Neural progenitor cell (in vitro differentiated cells): ENCODE results near the gene PIGL. TPM values are rescaled to one million over a fixed set of nuclear protein-coding genes. Genes with fewer than 3 reads are reported as not detected.

Experiments
- DNase-seq: peaks from one replicate; pipeline ENCODE4 v3.0.0-alpha.2; 2016; ENCODE audit warnings: low spot score
- H2AFZ ChIP-seq: fragments of 200-600 bp; sonication (generic); replicated peaks from 2 replicates; pipeline ENCODE4 v1.6.1; 2016; ENCODE audit warnings: antibody characterized with exemption
- H3F3A ChIP-seq: fragments of 200-600 bp; sonication (generic); 2 replicates; pipeline ENCODE4 v1.6.1; 2016; ENCODE audit warnings: antibody characterized with exemption, low read depth
- H3K27ac ChIP-seq: fragments of 200-600 bp; sonication (generic); 2 replicates; pipeline ENCODE4 v1.5.1; 2016; ENCODE audit warnings: mild to moderate bottlenecking
- H3K27me3 ChIP-seq: fragments of 200-600 bp; sonication (generic); 2 replicates; pipeline ENCODE4 v1.6.1; 2016; ENCODE audit warnings: mild to moderate bottlenecking, moderate library complexity
- H3K36me3 ChIP-seq: fragments of 200-600 bp; sonication (generic); 2 replicates; pipeline ENCODE4 v1.5.1; 2016
- H3K4me1 ChIP-seq: fragments of 200-600 bp; sonication (generic); 2 replicates; pipeline ENCODE4 v1.6.1; 2016; ENCODE audit warnings: mixed run types
- H3K4me2 ChIP-seq: fragments of 200-600 bp; sonication (generic); 2 replicates; pipeline ENCODE4 v1.6.1; 2016
- H3K4me3 ChIP-seq: fragments of 200-600 bp; sonication (generic); 2 replicates; pipeline ENCODE4 v1.5.1; 2016
- H3K79me2 ChIP-seq: fragments of 200-600 bp; sonication (generic); 2 replicates; pipeline ENCODE4 v1.6.1; 2016; ENCODE audit warnings: low read depth
- H3K9ac ChIP-seq: fragments of 200-600 bp; sonication (generic); 2 replicates; pipeline ENCODE4 v1.6.1; 2016
- H3K9me3 ChIP-seq: fragments of 200-600 bp; sonication (generic); 2 replicates; pipeline ENCODE4 v1.5.1; 2016; ENCODE audit warnings: low read depth
- H4K20me1 ChIP-seq: fragments of 200-600 bp; sonication (generic); 2 replicates; pipeline ENCODE4 v1.6.1; 2016; ENCODE audit warnings: low read depth
- H3K27ac Mint-ChIP-seq: 3 replicates; pipeline ENCODE4 v1.8.0; 2021; ENCODE audit warnings: mixed read lengths
- H3K27me3 Mint-ChIP-seq: 2 replicates; pipeline ENCODE4 v1.8.0; 2022; ENCODE audit warnings: low read depth, mild to moderate bottlenecking, inconsistent platforms, moderate library complexity, mixed read lengths; ENCODE audit not compliant: insufficient read depth
- H3K36me3 Mint-ChIP-seq: 3 replicates; pipeline ENCODE4 v1.8.0; 2021; ENCODE audit warnings: mixed read lengths
- H3K4me1 Mint-ChIP-seq: 3 replicates; pipeline ENCODE4 v1.8.0; 2021; ENCODE audit warnings: mixed read lengths
- H3K4me3 Mint-ChIP-seq: 3 replicates; pipeline ENCODE4 v1.8.0; 2021; ENCODE audit warnings: mild to moderate bottlenecking, moderate library complexity, mixed read lengths
- H3K9me3 Mint-ChIP-seq: 3 replicates; pipeline ENCODE4 v1.8.0; 2020; ENCODE audit warnings: mixed read lengths
- EZH2 ChIP-seq: fragments of 200-600 bp; sonication (generic); IDR thresholded peaks from 2 replicates; pipeline ENCODE4 v1.6.1; 2017; ENCODE audit warnings: antibody characterized with exemption, mild to moderate bottlenecking, moderate library complexity
- EZH2phosphoT487 ChIP-seq: fragments of 200-600 bp; sonication (generic); IDR thresholded peaks from 2 replicates; pipeline ENCODE4 v1.6.1; 2017; ENCODE audit warnings: antibody characterized with exemption
- total RNA-seq: library from RNA; depleted of rRNA; stranded (reverse); fragments of >200 nt; gene quantifications from 2 replicates; pipeline ENCODE4 v1.2.3, GENCODE V29; 2015; ENCODE audit warnings: low replicate concordance
- TF ChIP-seq, protein P1 (sequence below): fragments of 200-600 bp; sonication (generic); IDR thresholded peaks from 2 replicates; pipeline ENCODE4 v1.5.1; 2017; ENCODE audit warnings: antibody characterized with exemption, mild to moderate bottlenecking

PIGL gene
- total RNA-seq, 1 donor from 2014 or later, result 57.0 TPM

DNA sequence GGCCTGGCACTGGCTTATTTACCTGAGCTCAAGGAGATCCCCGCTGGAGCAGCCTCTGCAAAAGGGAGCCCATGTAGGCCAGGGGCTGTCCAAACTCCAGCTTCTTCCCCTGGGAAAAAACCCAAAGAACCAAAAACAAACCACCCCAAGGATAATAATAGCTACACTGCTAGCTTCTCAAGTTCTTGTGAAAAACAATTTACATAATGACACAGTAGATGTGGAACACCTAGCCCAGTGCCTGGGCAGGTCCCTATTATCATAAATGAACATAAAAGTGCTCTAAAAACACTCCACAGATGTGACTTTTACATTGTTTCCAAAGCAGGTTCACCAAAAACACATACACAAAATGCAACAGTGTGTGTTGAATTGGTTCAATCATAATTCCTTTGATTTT is 109.0 kb downstream of the PIGL start:
- no peak overlapping the region for H3K27ac ChIP-seq
- peaks cover 4% of the 10 kb centered on the region for H3F3A ChIP-seq
- H3K9me3 ChIP-seq, result no peaks in the 10 kb centered on the region
- Mint-ChIP-seq H3K36me3 (peaks cover 8% of the 10 kb centered on the region), H3K27ac (no peak overlapping the region), H3K27me3 (no peaks in the 10 kb centered on the region), H3K9me3 (peaks cover 2% of the 10 kb centered on the region), H3K4me3 (no peak overlapping the region), H3K4me1 (peaks cover 11% of the 10 kb centered on the region)
- no peaks in the 10 kb centered on the region for H4K20me1 ChIP-seq
- no peaks in the 10 kb centered on the region for H3K79me2 ChIP-seq
- H3K4me1 ChIP-seq, result peaks cover 3% of the 10 kb centered on the region
- no peak overlapping the region for H3K4me2 ChIP-seq
- no peak overlapping the region for H3K4me3 ChIP-seq
- no peak for DNase-seq
- no peaks in the 10 kb centered on the region for H3K27me3 ChIP-seq
- H3K9ac ChIP-seq, result no peak overlapping the region
- H3K36me3 ChIP-seq, result no peaks in the 10 kb centered on the region
- TF ChIP-seq EZH2, result no peak
- H2AFZ ChIP-seq, result no peak overlapping the region

DNA sequence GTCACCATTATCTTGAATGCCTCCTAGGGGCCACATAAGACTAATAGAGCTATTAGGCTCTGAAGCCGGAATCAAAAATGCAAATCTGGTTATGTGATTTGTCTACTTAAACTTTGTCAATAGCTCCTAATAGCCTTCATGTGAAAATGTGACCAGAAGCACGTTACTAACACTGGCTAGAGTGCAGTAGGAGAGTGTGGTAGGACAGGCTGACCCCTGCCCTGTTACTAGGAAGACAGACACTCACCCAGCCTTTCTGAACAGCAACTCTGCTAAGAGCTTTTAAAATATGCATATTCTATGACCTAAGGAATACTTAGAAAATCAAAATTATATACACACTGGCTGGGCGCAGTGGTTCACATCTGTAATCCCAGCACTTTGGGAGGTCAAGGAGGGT is 110.0 kb downstream of the PIGL start:
- H3K36me3 ChIP-seq, result no peaks in the 10 kb centered on the region
- TF ChIP-seq EZH2, result no peak
- TF ChIP-seq, protein P1, sequence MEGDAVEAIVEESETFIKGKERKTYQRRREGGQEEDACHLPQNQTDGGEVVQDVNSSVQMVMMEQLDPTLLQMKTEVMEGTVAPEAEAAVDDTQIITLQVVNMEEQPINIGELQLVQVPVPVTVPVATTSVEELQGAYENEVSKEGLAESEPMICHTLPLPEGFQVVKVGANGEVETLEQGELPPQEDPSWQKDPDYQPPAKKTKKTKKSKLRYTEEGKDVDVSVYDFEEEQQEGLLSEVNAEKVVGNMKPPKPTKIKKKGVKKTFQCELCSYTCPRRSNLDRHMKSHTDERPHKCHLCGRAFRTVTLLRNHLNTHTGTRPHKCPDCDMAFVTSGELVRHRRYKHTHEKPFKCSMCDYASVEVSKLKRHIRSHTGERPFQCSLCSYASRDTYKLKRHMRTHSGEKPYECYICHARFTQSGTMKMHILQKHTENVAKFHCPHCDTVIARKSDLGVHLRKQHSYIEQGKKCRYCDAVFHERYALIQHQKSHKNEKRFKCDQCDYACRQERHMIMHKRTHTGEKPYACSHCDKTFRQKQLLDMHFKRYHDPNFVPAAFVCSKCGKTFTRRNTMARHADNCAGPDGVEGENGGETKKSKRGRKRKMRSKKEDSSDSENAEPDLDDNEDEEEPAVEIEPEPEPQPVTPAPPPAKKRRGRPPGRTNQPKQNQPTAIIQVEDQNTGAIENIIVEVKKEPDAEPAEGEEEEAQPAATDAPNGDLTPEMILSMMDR, result no peak
- TF ChIP-seq EZH2phosphoT487, result no peak
- H3K27ac ChIP-seq, result no peak overlapping the region
- H3K4me3 Mint-ChIP-seq, result no peak overlapping the region
- H3K27ac Mint-ChIP-seq, result no peak overlapping the region
- H3K9me3 ChIP-seq, result no peaks in the 10 kb centered on the region
- H3K4me2 ChIP-seq, result no peak overlapping the region
- H3K27me3 Mint-ChIP-seq, result no peaks in the 10 kb centered on the region
- H3K36me3 Mint-ChIP-seq, result peaks cover 6% of the 10 kb centered on the region
- DNase-seq, result no peak
- H3K4me1 Mint-ChIP-seq, result peaks cover 11% of the 10 kb centered on the region
- H4K20me1 ChIP-seq, result no peaks in the 10 kb centered on the region
- H3F3A ChIP-seq, result peaks cover 4% of the 10 kb centered on the region
- H2AFZ ChIP-seq, result no peak overlapping the region
- H3K4me1 ChIP-seq, result peaks cover 3% of the 10 kb centered on the region
- no peaks in the 10 kb centered on the region for H3K79me2 ChIP-seq
- peaks cover 2% of the 10 kb centered on the region for H3K9me3 Mint-ChIP-seq
- no peak overlapping the region for H3K4me3 ChIP-seq
- no peaks in the 10 kb centered on the region for H3K27me3 ChIP-seq
- no peak overlapping the region for H3K9ac ChIP-seq

DNA sequence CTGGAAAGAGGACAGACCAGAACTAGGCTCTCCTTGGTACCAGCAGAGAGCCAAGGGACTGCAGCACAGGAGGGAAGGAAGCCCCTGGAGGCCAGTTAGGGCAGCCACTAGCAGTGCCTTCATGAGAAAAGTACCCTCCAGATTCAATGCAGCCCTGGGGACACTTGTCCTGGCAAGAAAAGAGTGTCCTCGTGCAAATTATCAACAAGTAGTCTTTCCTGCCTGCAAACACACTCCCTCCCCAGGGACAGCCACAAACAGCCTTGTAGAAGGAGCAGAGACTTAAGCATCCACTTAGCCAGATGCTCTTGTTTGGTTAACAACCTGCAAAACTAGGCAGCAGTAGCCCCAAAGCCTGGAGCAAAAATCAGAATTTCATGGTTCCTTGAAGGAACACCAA is 112.0 kb downstream of the PIGL start:
- H3F3A ChIP-seq, result peaks cover 4% of the 10 kb centered on the region
- H2AFZ ChIP-seq, result no peak overlapping the region
- peak; percentile 8 for DNase-seq
- peaks cover 2% of the 10 kb centered on the region for H3K9me3 Mint-ChIP-seq
- H3K27me3 Mint-ChIP-seq, result no peaks in the 10 kb centered on the region
- H3K9ac ChIP-seq, result no peak overlapping the region
- H3K79me2 ChIP-seq, result no peaks in the 10 kb centered on the region
- H3K36me3 Mint-ChIP-seq, result peaks cover 6% of the 10 kb centered on the region
- H3K4me1 ChIP-seq, result peaks cover 3% of the 10 kb centered on the region
- no peaks in the 10 kb centered on the region for H3K27me3 ChIP-seq
- H3K4me3 ChIP-seq, result no peak overlapping the region
- peak overlapping the region; percentile 33 for H3K27ac Mint-ChIP-seq
- no peaks in the 10 kb centered on the region for H4K20me1 ChIP-seq
- H3K4me3 Mint-ChIP-seq, result no peak overlapping the region
- no peaks in the 10 kb centered on the region for H3K36me3 ChIP-seq
- no peaks in the 10 kb centered on the region for H3K9me3 ChIP-seq
- no peak overlapping the region for H3K27ac ChIP-seq
- TF ChIP-seq, protein P1, result peak; percentile 8
- TF ChIP-seq EZH2, result no peak
- no peak overlapping the region for H3K4me2 ChIP-seq
- peaks cover 11% of the 10 kb centered on the region for H3K4me1 Mint-ChIP-seq

DNA sequence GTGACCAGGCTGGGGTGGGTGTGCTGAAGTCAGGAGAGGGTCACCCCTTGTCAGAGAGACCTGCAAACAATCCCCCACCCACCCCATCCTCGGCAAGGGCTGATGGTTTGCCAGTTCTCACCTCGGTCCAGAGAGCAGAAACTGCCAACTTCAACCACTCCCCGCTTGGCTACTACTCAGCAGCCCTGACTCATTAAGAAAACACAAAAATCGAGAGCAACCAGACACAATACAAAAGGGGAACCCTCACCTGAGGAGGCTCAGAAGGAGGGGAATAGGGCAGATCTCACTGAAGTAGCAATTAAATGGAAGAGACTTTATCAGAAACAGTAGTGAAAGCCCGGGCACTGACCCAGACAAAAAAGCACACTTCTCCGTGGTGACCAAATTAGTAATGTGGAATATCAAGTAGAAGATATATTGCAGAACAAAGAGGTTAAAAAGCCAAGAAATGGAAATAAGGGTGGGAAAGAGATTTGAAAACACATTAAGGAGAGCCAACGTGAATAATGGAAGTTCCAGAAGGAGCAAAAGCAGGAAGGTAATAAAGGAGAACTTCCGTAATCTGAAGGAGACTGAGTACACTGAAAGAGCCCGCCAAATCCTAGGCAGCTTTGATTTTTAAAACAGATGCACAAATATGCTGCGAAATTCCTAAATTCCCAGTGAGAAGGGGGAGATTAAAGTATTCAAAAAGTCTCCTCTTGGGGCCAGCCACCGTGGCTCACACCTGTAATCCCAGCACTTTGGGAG is 112.7 kb downstream of the PIGL start:
- no peak for DNase-seq
- H3K27ac Mint-ChIP-seq, result peak overlapping the region; percentile 0

More for the DNA sequence above, 112.7 kb downstream of the PIGL start:
- H3K4me3 ChIP-seq, result no peak overlapping the region
- no peak overlapping the region for H3K27ac ChIP-seq
- H3K4me1 Mint-ChIP-seq, result peaks cover 11% of the 10 kb centered on the region
- no peaks in the 10 kb centered on the region for H3K27me3 Mint-ChIP-seq
- H3K9me3 ChIP-seq, result no peaks in the 10 kb centered on the region
- H3K27me3 ChIP-seq, result no peaks in the 10 kb centered on the region
- no peak overlapping the region for H3K4me3 Mint-ChIP-seq
- H3K79me2 ChIP-seq, result no peaks in the 10 kb centered on the region
- H3K9ac ChIP-seq, result no peak overlapping the region
- H3F3A ChIP-seq, result peaks cover 4% of the 10 kb centered on the region
- H3K36me3 Mint-ChIP-seq, result peaks cover 6% of the 10 kb centered on the region
- H4K20me1 ChIP-seq, result no peaks in the 10 kb centered on the region
- no peak overlapping the region for H3K4me2 ChIP-seq
- H2AFZ ChIP-seq, result no peak overlapping the region
- H3K4me1 ChIP-seq, result peaks cover 3% of the 10 kb centered on the region
- TF ChIP-seq, protein P1, result no peak
- TF ChIP-seq EZH2 (no peak), EZH2phosphoT487 (no peak)
- no peaks in the 10 kb centered on the region for H3K36me3 ChIP-seq
- peaks cover 2% of the 10 kb centered on the region for H3K9me3 Mint-ChIP-seq
